UCSD-AML1 (cell line): ENCODE data around the gene TMEM30B.
"Not testable (repeated sequence)": the region's sequence is repeated elsewhere in the genome, so short reads cannot be mapped to it uniquely, and the experiment has no call there.

Source experiments
- DNase-seq: peaks from one replicate; lab custom pipeline; 2025; ENCODE audit not compliant: unreplicated experiment; lab: John Stamatoyannopoulos, UW

Gene TMEM30B

DNA sequence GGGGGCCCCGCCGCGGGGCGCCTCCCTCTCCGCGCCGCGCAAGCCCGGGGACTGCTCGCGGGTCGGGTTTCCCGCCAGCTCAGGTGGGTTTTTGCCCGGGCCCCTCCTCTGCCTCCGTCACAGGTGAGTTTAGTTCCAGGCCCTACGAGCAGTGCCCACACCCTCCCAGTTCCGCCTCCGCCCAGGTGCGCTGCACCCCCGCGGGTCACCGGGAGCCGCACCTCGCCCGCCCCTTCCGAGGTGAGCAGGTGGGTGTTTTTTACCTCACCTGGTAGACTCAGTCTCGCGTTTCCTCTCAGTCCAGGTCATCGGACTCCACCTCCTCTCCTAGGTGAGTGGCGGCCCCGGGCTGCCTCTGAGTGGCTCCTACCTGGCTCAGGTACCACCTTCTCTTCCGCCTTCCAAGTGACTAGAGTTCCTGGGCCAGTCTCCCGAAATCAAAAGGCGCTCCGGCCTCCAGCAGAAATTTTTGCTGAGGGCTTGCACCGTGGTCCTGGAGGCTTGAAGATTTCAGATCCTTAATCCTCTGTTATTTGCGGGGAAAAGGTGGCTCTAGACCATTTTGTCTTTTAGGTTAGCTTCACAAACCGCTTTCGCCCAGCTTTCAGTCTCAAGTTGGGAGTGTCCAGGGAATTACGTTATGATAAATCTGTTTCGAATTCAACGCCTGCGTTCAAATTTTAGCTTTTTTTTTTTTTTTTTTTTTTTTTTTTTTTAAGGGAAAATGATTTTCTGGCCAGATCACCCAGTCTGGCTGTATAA is at the start of gene TMEM30B:
TMEM30B (minus strand) TSS at position 153 of the 762 bp plus-strand sequence. CDS start 191 bp downstream, outside the sequence.
- DNase-seq = no peak

DNA sequence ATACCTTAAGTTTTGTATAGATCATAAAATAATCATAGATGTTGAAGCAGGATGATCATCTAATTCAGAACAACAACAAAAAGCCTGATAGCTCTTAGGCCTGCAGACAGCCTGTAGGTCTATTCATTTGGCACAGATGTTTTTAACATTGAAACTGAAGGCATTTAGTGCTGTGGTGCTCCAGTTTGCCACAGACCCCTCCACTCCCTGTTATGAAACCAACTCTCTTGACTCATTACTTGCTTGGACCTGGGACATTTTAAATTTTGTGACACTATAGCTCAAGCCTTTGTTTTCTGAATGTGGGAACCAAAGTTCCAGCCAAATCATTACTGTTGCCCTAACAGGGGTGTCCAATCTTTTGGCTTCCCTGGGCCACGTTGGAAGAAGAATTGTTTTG is 49.4 kb upstream of the TMEM30B start:
- no peak for DNase-seq

DNA sequence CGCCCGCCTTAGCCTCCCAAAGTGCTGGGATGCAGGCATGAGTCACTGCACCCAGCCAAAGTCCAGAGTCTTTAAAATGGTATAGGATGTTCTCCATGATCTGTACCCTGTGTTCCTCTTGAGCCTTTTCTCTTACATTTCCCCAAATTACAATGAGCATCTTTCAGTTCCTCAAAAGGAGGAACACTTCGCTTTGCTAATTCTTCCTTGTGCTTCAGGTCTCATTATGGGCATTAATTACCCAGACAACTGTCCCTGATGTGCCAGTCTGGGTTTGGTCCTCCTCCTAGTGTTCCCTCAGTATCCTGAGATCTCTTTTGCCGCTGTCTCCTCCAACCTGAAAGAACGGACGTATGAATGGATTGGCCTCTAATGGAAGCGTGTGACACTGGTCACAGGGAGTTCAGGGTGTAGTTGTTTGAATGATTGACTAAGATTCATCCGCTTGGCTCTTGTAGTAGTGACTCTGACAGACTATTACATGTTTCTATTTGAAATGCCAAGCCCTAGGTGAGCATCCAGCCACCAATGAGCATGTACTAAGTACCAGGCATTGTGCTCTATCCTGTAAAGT is 48.4 kb upstream of the TMEM30B start:
- no peak for DNase-seq

- DNase-seq = no peak
These were observed 47.6 kb upstream of the TMEM30B start for GRCh38 chr14:61328626-61329262.

DNA sequence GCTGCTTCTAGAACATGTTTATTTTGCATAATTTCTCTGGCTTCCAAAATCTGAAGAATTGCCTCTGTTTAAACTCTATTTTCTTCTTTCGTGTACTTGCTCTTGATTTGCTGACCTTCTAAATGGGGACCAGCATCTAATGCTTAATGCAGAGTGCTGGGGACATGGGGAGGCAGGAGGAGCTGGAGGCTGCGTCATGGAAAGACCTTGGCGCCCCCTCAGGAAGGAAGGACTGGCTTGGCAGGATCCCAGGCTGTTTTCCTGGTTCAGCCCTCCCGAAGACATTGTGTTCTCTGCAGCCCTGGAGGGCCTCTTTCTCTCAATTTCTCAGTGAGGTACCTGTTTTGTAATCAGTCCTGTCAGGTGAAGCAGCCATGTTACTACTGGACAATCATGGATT is 45.7 kb upstream of the TMEM30B start:
- DNase-seq = peak; percentile 59

DNA sequence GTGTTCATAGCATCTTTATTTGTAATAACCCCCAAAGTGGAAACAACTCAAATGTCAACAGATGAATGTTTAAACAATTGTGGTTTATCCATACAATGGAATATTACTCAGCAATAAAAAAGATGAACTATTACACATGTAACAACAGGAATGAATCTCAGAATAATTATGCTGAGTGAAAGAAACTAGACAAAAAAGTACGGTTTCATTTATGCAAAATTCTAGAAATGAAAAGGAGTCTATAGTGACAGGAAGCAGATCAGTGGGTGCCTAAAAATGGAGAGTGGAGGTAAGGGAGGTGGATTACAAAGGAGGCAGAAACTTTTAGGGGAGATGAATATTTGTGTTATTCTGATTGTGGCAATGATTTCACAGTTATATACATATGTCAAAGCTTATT is 45.0 kb upstream of the TMEM30B start:
- no peak for DNase-seq

DNA sequence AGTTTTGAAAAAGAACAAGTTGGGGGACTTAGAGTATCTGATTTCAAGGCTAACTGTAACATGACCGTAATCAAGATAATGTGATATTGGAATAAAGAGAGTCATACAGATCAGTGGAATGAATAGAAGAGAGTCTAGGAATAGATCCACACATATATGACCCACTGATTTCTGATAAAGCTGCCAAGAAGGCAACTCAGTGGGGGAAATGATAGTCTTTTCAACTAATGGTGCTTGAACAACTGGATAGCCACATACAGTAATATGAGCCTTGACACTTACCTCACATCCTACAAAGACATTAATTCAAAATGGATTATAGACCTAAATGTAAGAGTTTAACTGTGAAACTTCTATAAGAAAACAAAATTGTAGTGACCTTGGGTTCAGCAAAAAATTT is 44.0 kb upstream of the TMEM30B start:
- no peak for DNase-seq

- no peak for DNase-seq
These were observed 42.8 kb upstream of the TMEM30B start for GRCh38 chr14:61323970-61324369.

DNA sequence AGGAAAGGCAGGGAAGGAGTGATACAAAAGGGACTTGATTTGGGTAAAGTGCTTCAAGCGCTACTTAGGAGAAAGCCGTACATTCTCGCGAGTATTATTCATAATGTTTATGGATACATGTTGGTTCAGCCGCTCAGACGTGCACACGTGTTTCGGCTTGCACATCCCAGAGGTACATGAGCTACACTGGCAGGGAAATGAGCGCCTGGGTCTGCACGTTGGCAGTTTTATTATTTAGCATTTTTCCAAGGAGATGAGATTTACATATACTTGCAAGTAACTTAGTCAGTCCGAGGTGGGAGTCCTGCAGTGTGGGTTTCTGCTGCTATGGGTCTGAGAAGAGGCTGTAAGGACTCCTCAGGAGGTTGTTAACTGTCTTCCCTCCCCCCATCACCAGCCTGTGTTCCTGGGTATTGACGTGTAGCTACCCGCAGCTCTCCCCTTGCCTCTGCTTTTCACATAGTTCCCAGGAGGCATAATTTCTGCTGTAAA is 41.7 kb upstream of the TMEM30B start:
- DNase-seq = peak; percentile 50

GRCh38 chr14:61322011-61322798 is 41.1 kb upstream of the TMEM30B start:
- DNase-seq = peak; percentile 50

DNA sequence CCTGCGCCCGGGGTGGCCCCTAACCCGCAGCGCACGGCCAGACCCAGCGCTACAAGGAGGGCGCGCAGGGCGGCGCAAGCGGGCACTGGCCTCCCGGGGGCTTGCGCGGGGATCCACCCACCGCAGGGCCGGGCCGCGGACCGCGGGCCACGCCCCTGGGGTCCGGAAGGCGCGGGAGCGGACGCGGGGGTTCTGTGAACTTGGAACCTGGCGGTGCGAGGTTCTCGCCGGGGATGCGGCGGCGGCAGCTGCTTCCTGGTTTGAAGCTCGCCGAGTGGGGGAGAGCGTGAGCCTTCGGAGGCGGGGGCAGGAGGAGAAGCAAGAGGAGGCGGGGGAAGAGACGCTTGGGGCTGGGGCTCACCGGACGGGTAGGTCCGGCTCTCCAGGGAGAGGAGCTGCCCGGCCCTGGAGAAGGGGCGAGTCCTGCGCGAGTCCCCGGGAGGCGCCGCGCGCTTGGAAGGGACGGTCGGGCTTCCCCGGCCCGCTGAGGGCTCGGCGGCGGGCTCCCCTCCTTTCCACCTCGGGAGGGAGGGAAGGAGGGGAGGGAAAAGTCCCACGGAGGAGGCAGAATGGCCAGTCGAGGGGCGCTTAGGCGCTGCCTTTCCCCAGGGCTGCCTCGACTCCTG is 40.4 kb upstream of the TMEM30B start, which contains the start of gene PRKCH:
PRKCH (plus strand) TSS at position 195 of the 626 bp plus-strand sequence. CDS start 523 bp downstream, outside the sequence.
- peak; percentile 85 for DNase-seq

GRCh38 chr14:61320806-61321384 is 39.8 kb upstream of the TMEM30B start:
- no peak for DNase-seq

DNA sequence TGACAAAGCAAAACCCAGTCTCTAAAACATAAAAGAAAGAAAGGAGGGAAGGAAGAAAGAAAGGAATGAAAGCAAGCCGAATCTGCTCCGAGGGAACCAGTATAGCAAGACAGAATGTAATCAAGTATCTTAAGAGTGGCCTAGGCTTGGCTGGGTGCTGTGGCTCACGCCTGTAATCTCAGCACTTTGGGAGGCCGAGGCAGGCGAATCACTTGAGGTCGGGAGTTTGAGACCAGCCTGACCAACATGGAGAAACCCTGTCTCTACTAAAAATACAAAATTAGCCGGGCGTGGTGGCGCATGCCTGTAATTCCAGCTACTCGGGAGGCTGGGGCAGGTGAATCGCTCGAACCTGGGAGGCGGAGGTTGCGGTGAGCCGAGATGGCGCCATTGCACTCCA is 39.0 kb upstream of the TMEM30B start:
- not testable (repeated sequence) for DNase-seq

DNA sequence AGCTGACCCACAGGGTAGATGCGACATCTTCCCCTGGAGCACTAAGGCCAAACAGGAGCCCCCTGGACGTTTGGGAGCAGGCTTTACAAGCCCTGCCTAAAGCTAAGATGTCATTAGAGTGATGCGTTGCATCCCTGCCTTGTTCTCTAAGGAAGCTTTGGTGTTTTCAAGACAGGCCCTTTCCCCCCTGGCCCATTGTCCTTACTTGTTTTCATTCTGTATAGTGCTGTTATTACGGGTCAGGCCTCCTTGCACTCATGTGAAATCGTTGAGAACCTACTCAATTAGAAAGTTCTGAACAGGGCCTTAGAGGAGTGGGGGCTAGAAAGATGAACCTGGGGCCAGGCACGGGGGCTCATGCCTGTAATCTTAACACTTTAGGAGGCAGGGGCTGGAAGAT is 38.6 kb upstream of the TMEM30B start:
- DNase-seq = no peak

DNA sequence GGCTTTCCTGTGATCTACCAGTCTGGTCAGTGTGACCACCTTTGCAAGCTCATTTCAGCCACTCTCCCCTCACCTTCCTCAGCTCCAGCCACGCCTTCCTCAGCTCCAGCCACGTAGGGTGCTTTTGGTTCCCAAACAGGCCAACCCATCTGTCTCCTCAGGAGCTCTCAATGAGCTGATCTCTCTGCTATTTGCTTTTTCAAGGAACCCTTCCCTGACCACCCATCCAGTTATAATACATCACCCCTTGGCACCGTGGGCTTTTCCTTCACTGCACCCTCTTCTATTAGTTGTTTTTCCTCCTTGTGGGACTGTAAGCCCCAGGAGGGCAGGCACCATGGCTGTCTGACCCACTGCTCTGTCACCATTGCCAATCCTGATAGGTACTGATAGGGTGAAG is 37.9 kb upstream of the TMEM30B start:
- DNase-seq = no peak

- no peak for DNase-seq
These were observed 34.2 kb upstream of the TMEM30B start for GRCh38 chr14:61315313-61315712.

GRCh38 chr14:61308701-61309100 is 27.6 kb upstream of the TMEM30B start:
- DNase-seq = not testable (repeated sequence)

- DNase-seq = no peak
These were observed 27.1 kb upstream of the TMEM30B start for GRCh38 chr14:61308198-61308597.

- no peak for DNase-seq
These were observed 23.6 kb upstream of the TMEM30B start for GRCh38 chr14:61304688-61305087.

- no peak for DNase-seq
These were observed 19.6 kb upstream of the TMEM30B start for GRCh38 chr14:61300754-61301153.
